GM23338 (cell line): ENCODE results near the gene TRIM72.

Experiments used
- CREB1 ChIP-seq: fragments of 250-450 bp; sonication (Bioruptor Pico); IDR thresholded peaks from 2 replicates; pipeline ENCODE4 v1.5.0; 2020; ENCODE audit warnings: low read depth, mild to moderate bottlenecking, moderate library complexity
- EZH2 ChIP-seq: fragments of 200-600 bp; sonication (generic); IDR thresholded peaks from one replicate; pipeline ENCODE4 v1.8.0; 2017; ENCODE audit warnings: antibody characterized with exemption, mild to moderate bottlenecking, low read depth; ENCODE audit not compliant: unreplicated experiment
- EZH2phosphoT487 ChIP-seq: fragments of 200-600 bp; sonication (generic); IDR thresholded peaks from one replicate; pipeline ENCODE4 v1.8.1; 2018; ENCODE audit warnings: antibody characterized with exemption; ENCODE audit not compliant: unreplicated experiment
- NANOG ChIP-seq: IDR thresholded peaks from 2 replicates; pipeline ENCODE4 v1.6.1; 2016; ENCODE audit warnings: antibody characterized with exemption, borderline replicate concordance
- POLR2AphosphoS5 ChIP-seq: IDR thresholded peaks from 2 replicates; pipeline ENCODE4 v1.6.1; 2016; ENCODE audit warnings: antibody characterized with exemption, low read depth
- STAT1 ChIP-seq: IDR thresholded peaks from one replicate; pipeline ENCODE4 v1.6.1; 2016; ENCODE audit warnings: antibody characterized with exemption; ENCODE audit not compliant: unreplicated experiment
- ZNF114 ChIP-seq: fragments of 250-450 bp; sonication (Bioruptor Pico); IDR thresholded peaks from 2 replicates; pipeline ENCODE4 v1.5.0; 2020; ENCODE audit warnings: mild to moderate bottlenecking, moderate library complexity
- ZNF331 ChIP-seq: fragments of 250-450 bp; sonication (Bioruptor Pico); IDR thresholded peaks from 2 replicates; pipeline ENCODE4 v1.5.0; 2020; ENCODE audit warnings: low read depth, mild to moderate bottlenecking, moderate library complexity
- TF ChIP-seq, protein P1 (sequence below), 2 experiments: fragments of 200-600 bp in 1 of 2; sonication (generic) in 1 of 2; conservative IDR thresholded peaks; 2 replicates each; pipeline versions ENCODE4 v1.5.1 to v1.6.1; 2016 to 2017; ENCODE audit warnings: antibody characterized with exemption in 2 of 2, low read depth in 2 of 2, mild to moderate bottlenecking in 2 of 2, moderate library complexity in 1 of 2
- TF ChIP-seq, protein P2 (sequence below): IDR thresholded peaks from one replicate; pipeline ENCODE4 v1.6.1; 2018; ENCODE audit warnings: antibody characterized with exemption; ENCODE audit not compliant: unreplicated experiment

DNA sequence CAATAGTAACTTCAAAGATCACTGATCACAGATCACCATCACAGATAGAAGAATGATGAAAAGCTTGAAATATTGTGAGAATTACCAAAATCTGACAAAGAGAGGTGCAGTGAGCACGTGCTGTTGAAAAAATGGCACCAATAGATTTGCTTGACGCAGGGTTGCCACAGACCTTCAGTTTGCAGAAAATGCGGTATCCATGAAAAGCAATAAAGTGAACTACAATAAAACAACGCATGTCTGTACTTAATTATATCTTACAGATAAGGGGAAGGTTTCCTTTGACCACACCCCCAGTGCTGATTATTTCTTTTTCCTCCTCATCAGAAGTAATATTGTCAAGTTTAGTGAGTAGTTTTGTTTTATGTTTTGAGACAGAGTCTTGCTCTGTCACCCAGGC, 24.1 kb downstream of the TRIM72 start:
- TF ChIP-seq, protein P1, sequence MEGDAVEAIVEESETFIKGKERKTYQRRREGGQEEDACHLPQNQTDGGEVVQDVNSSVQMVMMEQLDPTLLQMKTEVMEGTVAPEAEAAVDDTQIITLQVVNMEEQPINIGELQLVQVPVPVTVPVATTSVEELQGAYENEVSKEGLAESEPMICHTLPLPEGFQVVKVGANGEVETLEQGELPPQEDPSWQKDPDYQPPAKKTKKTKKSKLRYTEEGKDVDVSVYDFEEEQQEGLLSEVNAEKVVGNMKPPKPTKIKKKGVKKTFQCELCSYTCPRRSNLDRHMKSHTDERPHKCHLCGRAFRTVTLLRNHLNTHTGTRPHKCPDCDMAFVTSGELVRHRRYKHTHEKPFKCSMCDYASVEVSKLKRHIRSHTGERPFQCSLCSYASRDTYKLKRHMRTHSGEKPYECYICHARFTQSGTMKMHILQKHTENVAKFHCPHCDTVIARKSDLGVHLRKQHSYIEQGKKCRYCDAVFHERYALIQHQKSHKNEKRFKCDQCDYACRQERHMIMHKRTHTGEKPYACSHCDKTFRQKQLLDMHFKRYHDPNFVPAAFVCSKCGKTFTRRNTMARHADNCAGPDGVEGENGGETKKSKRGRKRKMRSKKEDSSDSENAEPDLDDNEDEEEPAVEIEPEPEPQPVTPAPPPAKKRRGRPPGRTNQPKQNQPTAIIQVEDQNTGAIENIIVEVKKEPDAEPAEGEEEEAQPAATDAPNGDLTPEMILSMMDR (conservative IDR thresholded peaks at IDR 0.05; ENCODE audit: low read depth in 2 of 2), result no peak
- no peak for TF ChIP-seq ZNF331 (CRISPR knock-in tag)
- TF ChIP-seq, protein P2, sequence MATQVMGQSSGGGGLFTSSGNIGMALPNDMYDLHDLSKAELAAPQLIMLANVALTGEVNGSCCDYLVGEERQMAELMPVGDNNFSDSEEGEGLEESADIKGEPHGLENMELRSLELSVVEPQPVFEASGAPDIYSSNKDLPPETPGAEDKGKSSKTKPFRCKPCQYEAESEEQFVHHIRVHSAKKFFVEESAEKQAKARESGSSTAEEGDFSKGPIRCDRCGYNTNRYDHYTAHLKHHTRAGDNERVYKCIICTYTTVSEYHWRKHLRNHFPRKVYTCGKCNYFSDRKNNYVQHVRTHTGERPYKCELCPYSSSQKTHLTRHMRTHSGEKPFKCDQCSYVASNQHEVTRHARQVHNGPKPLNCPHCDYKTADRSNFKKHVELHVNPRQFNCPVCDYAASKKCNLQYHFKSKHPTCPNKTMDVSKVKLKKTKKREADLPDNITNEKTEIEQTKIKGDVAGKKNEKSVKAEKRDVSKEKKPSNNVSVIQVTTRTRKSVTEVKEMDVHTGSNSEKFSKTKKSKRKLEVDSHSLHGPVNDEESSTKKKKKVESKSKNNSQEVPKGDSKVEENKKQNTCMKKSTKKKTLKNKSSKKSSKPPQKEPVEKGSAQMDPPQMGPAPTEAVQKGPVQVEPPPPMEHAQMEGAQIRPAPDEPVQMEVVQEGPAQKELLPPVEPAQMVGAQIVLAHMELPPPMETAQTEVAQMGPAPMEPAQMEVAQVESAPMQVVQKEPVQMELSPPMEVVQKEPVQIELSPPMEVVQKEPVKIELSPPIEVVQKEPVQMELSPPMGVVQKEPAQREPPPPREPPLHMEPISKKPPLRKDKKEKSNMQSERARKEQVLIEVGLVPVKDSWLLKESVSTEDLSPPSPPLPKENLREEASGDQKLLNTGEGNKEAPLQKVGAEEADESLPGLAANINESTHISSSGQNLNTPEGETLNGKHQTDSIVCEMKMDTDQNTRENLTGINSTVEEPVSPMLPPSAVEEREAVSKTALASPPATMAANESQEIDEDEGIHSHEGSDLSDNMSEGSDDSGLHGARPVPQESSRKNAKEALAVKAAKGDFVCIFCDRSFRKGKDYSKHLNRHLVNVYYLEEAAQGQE, result no peak
- TF ChIP-seq EZH2, result no peak
- TF ChIP-seq POLR2AphosphoS5, result no peak
- TF ChIP-seq EZH2phosphoT487, result no peak
- no peak for TF ChIP-seq NANOG
- TF ChIP-seq CREB1 (CRISPR knock-in tag), result no peak
- TF ChIP-seq STAT1, result no peak
- TF ChIP-seq ZNF114 (CRISPR knock-in tag), result no peak
